GM21619 (cell line): ENCODE measurements around the gene PIN1.
"Not testable (repeated sequence)": the region's sequence is repeated elsewhere in the genome, so short reads cannot be mapped to it uniquely, and the experiment has no call there.

Source experiments
- ATAC-seq: cut with Tn5 transposase; IDR thresholded peaks from one replicate; pipeline ENCODE4 v1.9.1; 2021; ENCODE audit not compliant: unreplicated experiment

Gene PIN1

GRCh38 chr19:9834726-9835506, at the start of gene PIN1:
PIN1 (plus strand) TSS chr19:9835318; CDS start chr19:9835345, 27 bp downstream.
- peak; percentile 94 for ATAC-seq

- peak; percentile 73 for ATAC-seq
These were observed 49.5 kb upstream of the PIN1 start for GRCh38 chr19:9785367-9786331.

- no peak for ATAC-seq
These were observed 48.8 kb upstream of the PIN1 start for GRCh38 chr19:9786342-9786741.

GRCh38 chr19:9786819-9787218, 48.3 kb upstream of the PIN1 start:
- no peak for ATAC-seq

GRCh38 chr19:9788604-9789003, 46.5 kb upstream of the PIN1 start:
- ATAC-seq, result not testable (repeated sequence)

GRCh38 chr19:9789066-9789465, 46.1 kb upstream of the PIN1 start:
- ATAC-seq, result no peak

- not testable (repeated sequence) for ATAC-seq
These were observed 45.5 kb upstream of the PIN1 start for GRCh38 chr19:9789579-9789978.

- ATAC-seq, result not testable (repeated sequence)
These were observed 44.1 kb upstream of the PIN1 start for GRCh38 chr19:9791073-9791367.

GRCh38 chr19:9791552-9792205, 43.4 kb upstream of the PIN1 start:
- ATAC-seq, result peak; percentile 46

- ATAC-seq, result no peak
These were observed 42.7 kb upstream of the PIN1 start for GRCh38 chr19:9792206-9793070.

- no peak for ATAC-seq
These were observed 42.0 kb upstream of the PIN1 start for GRCh38 chr19:9793071-9793591.

- no peak for ATAC-seq
These were observed 38.9 kb upstream of the PIN1 start for GRCh38 chr19:9796113-9796773.

GRCh38 chr19:9797871-9798270, 37.2 kb upstream of the PIN1 start:
- no peak for ATAC-seq

- no peak for ATAC-seq
These were observed 36.0 kb upstream of the PIN1 start for GRCh38 chr19:9799162-9799561.

GRCh38 chr19:9801976-9802375, 33.1 kb upstream of the PIN1 start:
- ATAC-seq, result no peak

GRCh38 chr19:9806803-9807202, 28.3 kb upstream of the PIN1 start:
- no peak for ATAC-seq

GRCh38 chr19:9808855-9809824, 26.0 kb upstream of the PIN1 start:
- ATAC-seq, result no peak

GRCh38 chr19:9811139-9811538, 24.0 kb upstream of the PIN1 start:
- ATAC-seq, result no peak
